Lower leg skin (tissue), 4 donors: ENCODE measurements around the gene SLC25A23. TPM values are rescaled to one million over a fixed set of nuclear protein-coding genes. Genes with fewer than 3 reads are reported as not detected.

Experiments used
- DNase-seq, 2 donors: peaks; one replicate each; pipeline ENCODE4 v3.0.0-alpha.2; 2019; ENCODE audit warnings: low spot score in 2 of 2
- H3K4me3 ChIP-seq: fragments of 200-600 bp; sonication (generic); 2 replicates; pipeline ENCODE4 v1.5.1; 2017; ENCODE audit warnings: mild to moderate bottlenecking, low read depth; ENCODE audit not compliant: poor library complexity, severe bottlenecking
- POLR2A ChIP-seq, 2 donors: fragments of 450-650 bp; IDR thresholded peaks; one replicate each; pipeline ENCODE4 v1.6.1; 2016 to 2017; ENCODE audit warnings: antibody characterized with exemption in 2 of 2, mild to moderate bottlenecking in 1 of 2, moderate library complexity in 1 of 2
- WGBS, 2 donors: methylation state at CpG; one replicate each; pipeline ENCODE4 v1.1.5; 2018; 5-methylcytosine and 5-hydroxymethylcytosine counted together
- intact Hi-C: fragments of 100-400 bp; cut with DNase I; formaldehyde crosslinking; loops from one replicate; pipeline ENCODE4 v1.15.0; 2023; ENCODE audit warnings: low total_unique reads
- total RNA-seq, 4 donors: library from RNA; depleted of rRNA; stranded (reverse); fragments of >200 nt; gene quantifications; one replicate each; pipeline ENCODE4 v1.1.0, GENCODE V29; 2016
- TF ChIP-seq, protein P1 (sequence below), 3 donors: fragments of 450-650 bp; IDR thresholded peaks; one replicate each; pipeline ENCODE4 v1.5.1; 2016; ENCODE audit warnings: antibody characterized with exemption in 3 of 3, mild to moderate bottlenecking in 3 of 3, moderate library complexity in 2 of 3

Gene SLC25A23
- total RNA-seq, 4 donors from 2014 or later = 60.9 to 102 (median 76.0) TPM

DNA sequence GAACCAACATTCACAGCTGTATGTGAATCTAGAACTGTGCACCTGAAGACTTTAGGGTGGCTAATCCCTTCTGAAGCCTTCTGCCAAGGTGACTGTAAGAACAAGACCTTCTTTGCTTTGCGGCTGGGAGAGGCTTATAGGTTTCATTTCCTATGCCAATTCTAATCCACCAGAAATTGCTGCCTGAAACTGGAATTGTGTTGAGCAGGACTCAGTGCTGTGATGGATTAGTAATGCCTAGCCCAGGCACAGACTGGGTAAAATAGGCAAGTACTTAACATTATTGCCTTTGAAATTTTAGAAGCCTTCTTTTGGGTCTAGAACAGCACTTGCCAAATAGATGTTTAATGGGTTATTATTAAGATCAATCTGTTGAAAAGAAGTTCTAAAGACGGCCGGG lies 11.5 kb downstream of the SLC25A23 start:
- WGBS, 2 donors = 80 to 82% methylated on average over 3 of the region's 3 CpGs
- no peak for DNase-seq
- no peak overlapping the region for H3K4me3 ChIP-seq
- intact Hi-C loops = no loop called here
- TF ChIP-seq POLR2A (IDR thresholded peaks at IDR 0.05) = no peak
- TF ChIP-seq, protein P1, sequence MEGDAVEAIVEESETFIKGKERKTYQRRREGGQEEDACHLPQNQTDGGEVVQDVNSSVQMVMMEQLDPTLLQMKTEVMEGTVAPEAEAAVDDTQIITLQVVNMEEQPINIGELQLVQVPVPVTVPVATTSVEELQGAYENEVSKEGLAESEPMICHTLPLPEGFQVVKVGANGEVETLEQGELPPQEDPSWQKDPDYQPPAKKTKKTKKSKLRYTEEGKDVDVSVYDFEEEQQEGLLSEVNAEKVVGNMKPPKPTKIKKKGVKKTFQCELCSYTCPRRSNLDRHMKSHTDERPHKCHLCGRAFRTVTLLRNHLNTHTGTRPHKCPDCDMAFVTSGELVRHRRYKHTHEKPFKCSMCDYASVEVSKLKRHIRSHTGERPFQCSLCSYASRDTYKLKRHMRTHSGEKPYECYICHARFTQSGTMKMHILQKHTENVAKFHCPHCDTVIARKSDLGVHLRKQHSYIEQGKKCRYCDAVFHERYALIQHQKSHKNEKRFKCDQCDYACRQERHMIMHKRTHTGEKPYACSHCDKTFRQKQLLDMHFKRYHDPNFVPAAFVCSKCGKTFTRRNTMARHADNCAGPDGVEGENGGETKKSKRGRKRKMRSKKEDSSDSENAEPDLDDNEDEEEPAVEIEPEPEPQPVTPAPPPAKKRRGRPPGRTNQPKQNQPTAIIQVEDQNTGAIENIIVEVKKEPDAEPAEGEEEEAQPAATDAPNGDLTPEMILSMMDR (IDR thresholded peaks at IDR 0.05) = no peak

DNA sequence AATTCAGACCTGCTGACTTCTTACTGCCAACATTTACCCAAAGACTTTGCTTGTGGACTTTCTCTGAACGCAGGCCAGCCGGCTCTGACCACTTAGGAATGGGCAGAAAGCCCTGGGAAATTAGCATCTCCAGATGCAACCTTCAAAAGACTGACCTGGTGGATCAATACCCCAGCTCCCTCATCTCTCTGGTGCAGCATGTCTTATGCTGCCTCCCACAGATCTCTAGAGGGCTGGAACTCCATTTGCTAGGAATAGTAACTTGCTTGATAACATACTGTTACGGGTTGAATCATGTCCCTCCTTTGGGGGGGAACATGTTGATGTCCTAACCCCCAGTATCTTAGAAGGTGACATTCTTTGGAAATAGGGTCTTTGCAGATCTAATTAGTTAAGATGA lies 13.1 kb downstream of the SLC25A23 start:
- intact Hi-C loops = no loop called here
- no peak for TF ChIP-seq POLR2A (IDR thresholded peaks at IDR 0.05)
- 95 to 97% methylated on average over 3 of the region's 3 CpGs for WGBS, 2 donors
- DNase-seq = no peak
- no peak overlapping the region for H3K4me3 ChIP-seq

DNA sequence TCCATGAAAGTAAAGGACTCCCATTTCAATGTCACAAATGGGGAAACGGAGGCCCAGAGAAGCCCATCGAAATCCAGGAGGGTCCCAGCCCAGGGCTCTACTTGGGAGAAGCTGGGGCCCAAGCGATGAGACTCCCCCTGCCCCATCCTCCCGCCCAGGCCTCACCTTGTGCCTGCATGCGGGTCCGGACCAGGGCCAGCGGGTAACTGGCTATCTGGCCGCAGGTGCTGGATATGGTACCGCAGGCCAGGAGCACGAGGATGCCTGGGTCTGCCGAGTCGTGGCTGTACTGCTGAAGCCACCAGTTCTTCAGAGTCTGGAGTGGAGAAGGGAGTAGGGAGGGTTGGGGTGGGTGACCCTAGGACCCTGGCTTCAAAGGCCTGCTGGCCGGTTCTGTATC lies 15.6 kb downstream of the SLC25A23 start:
- 93 to 94% methylated on average over 11 to 13 of the region's 13 CpGs for WGBS, 2 donors
- no peak for TF ChIP-seq POLR2A (IDR thresholded peaks at IDR 0.05)
- TF ChIP-seq, protein P1 (IDR thresholded peaks at IDR 0.05) = no peak
- intact Hi-C loops = no loop called here
- no peak overlapping the region for H3K4me3 ChIP-seq
- no peak for DNase-seq

DNA sequence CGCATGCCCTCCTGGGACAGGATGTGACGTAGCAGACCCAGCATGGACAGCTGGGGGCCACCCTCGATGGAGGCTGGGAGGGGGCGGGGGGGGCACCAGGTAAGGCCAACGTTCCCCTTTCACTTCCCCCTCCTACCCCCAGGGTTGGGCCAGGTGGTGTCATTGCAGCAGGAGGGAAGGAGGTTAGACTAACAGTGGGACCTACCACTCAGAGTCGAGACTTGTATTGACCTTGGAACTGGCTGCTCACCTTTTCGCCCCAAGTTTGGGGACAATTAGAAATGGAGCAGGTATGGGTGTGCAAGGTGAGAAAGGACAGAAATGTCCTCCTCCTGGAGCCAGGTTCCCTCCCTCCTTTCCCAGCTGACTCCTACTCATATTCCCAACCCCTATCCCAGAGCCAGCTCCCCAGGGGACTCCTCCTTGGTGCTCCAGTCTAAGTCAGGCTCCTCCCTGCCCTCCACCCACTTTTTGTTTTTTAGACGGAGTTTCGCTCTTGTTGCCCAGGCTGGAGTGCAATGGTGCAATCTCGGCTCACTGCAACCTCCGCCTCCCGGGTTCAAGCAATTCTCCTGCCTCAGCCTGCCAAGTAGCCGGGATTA lies 17.4 kb downstream of the SLC25A23 start:
- 80 to 81% methylated on average over 13 of the region's 13 CpGs for WGBS, 2 donors
- intact Hi-C loops = no loop called here
- H3K4me3 ChIP-seq = no peak overlapping the region
- TF ChIP-seq, protein P1 (IDR thresholded peaks at IDR 0.05) = no peak
- TF ChIP-seq POLR2A (IDR thresholded peaks at IDR 0.05) = no peak
- no peak for DNase-seq

DNA sequence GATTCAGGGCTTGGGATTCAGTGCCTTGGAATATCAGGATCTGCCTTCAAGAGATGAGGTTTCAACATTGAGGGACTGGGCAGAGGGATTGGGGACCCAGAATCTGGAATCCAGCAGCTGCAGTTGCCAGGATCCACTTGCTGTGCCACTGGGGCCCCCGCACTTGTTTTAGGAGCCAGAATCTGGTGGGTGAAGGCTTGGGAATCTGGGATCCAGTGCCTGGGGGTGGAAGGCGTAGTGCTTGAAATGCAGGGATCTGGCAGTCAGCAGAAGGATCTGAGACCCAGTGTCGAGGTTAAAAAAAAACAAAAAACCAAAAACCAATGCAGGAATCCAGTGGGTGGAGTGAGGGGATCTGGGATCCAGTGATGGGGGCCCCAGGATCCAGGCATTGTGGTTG lies 18.7 kb downstream of the SLC25A23 start:
- no peak for DNase-seq
- H3K4me3 ChIP-seq = no peak overlapping the region
- 85 to 89% methylated on average over 3 of the region's 3 CpGs for WGBS, 2 donors
- intact Hi-C loops = no loop called here
- TF ChIP-seq POLR2A (IDR thresholded peaks at IDR 0.05) = no peak
- TF ChIP-seq, protein P1 (IDR thresholded peaks at IDR 0.05) = no peak

DNA sequence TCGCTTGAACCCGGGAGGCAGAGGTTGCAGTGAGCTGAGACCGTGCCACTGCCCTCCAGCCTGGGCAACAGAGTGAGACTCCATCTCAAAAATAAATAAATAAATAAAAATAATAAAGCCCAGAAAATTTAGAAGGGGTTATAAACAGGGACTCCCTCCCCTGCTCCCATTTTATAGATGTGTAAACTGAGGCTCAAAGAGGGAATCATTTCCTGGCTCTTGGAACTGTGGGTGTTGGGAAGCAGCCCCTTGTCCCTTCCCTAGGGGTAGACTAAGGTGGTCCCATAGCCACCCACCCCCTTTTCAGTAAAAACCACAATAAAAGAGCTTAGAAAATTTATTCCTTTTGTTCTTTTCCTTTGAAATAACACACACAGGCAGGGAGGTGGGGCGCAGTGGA lies 19.8 kb downstream of the SLC25A23 start:
- WGBS, 2 donors = 85 to 88% methylated on average over 4 of the region's 4 CpGs
- H3K4me3 ChIP-seq = no peak overlapping the region
- intact Hi-C loops = no loop called here
- DNase-seq = no peak
- TF ChIP-seq, protein P1 (IDR thresholded peaks at IDR 0.05) = no peak
- TF ChIP-seq POLR2A (IDR thresholded peaks at IDR 0.05) = no peak
